K562 (cell line): Measurements from ENCODE around the gene GXYLT2. TPM values are rescaled to one million over a fixed set of nuclear protein-coding genes. Genes with fewer than 3 reads are reported as not detected.

Experiments used
- ATAC-seq: fragments of 200-7000 bp; cut with Tn5 transposase; 3 replicates; pipeline ENCODE4 v1.9.1; 2020; ENCODE audit warnings: moderate library complexity
- Bru-seq: library from RNA; stranded (reverse); fragments of 400-500 nt; gene quantifications from one replicate; lab custom pipeline; 2021; lab: Mats Ljungman, UMichigan
- BruChase-seq, 2 experiments: library from RNA; stranded (reverse); fragments of 400-500 nt; gene quantifications; one replicate each; lab custom pipeline; 2021; lab: Mats Ljungman, UMichigan
- BruUV-seq: library from RNA; stranded (reverse); fragments of 400-500 nt; replicated peaks from 2 replicates; lab custom pipeline; 2021; lab: Mats Ljungman, UMichigan
- CTCF ChIA-PET: fragments of 300-600 bp; formaldehyde crosslinking; extraction: SDS; loops from one replicate; lab custom pipeline; 2021; ENCODE audit warnings: low intra/inter-chr PET ratio; lab: Yijun Ruan, JAX
- POLR2A ChIA-PET: fragments of 300-600, 350-650 bp; sonication (Branson Sonifier 250); formaldehyde crosslinking; extraction: SDS; loops from one replicate; lab custom pipeline; 2021; ENCODE audit warnings: antibody characterized with exemption, inconsistent platforms; lab: Yijun Ruan, JAX
- DNase-seq, 4 experiments: peaks; one replicate each; pipeline versions ENCODE4 v3.0.0 to v3.0.0-alpha.2; 2011 to 2018; ENCODE audit warnings: low spot score in 3 of 4, mixed read lengths in 3 of 4; ENCODE audit errors: extremely low read depth in 1 of 4
- FAIRE-seq: peaks from 2 replicates; lab custom pipeline; 2011; peaks lifted over from hg19 to GRCh38; lab: Jason Lieb, UNC
- H2AFZ ChIP-seq: 2 replicates; pipeline ENCODE4 v1.6.0; 2011; ENCODE audit warnings: low read depth, low read length, control low read depth, inconsistent platforms
- H3K27ac ChIP-seq: fragments of 200-600 bp; 3 replicates; pipeline ENCODE4 v1.8.0; 2011; ENCODE audit warnings: low read depth, mild to moderate bottlenecking, control low read depth, inconsistent platforms, low read length, moderate library complexity, mixed read lengths; ENCODE audit errors: extremely low read depth
- H3K27me3 ChIP-seq, 2 experiments: fragments of 300-600 bp in 1 of 2; 2 replicates in 1 of 2; 3 replicates in 1 of 2; pipeline versions ENCODE4 v1.6.0 to v1.8.0; 2011; ENCODE audit warnings: inconsistent platforms in 2 of 2, low read length in 2 of 2, mild to moderate bottlenecking in 1 of 2, mixed read lengths in 1 of 2, moderate library complexity in 1 of 2; ENCODE audit not compliant: control insufficient read depth in 2 of 2, insufficient read depth in 2 of 2
- H3K36me3 ChIP-seq: fragments of 300-600 bp; 3 replicates; pipeline ENCODE4 v1.8.0; 2011; ENCODE audit warnings: mild to moderate bottlenecking, low read length, inconsistent platforms; ENCODE audit not compliant: control insufficient read depth, insufficient read depth
- H3K4me1 ChIP-seq, 2 experiments: fragments of 200-600 bp in 1 of 2; replicated peaks in 1 of 2; 2 replicates in 1 of 2; 3 replicates in 1 of 2; pipeline versions ENCODE4 v1.5.1 to v1.8.0; 2011; ENCODE audit warnings: inconsistent platforms in 2 of 2, low read length in 2 of 2, mild to moderate bottlenecking in 1 of 2, mixed read lengths in 1 of 2, moderate library complexity in 1 of 2; ENCODE audit not compliant: control insufficient read depth in 2 of 2, insufficient read depth in 2 of 2
- H3K4me2 ChIP-seq: 2 replicates; pipeline ENCODE4 v1.6.1; 2011; ENCODE audit warnings: low read length, control low read depth, inconsistent platforms, mixed read lengths; ENCODE audit not compliant: insufficient read depth
- H3K4me3 ChIP-seq: fragments of 200-600 bp; sonication (generic), shearing (Covaris generic); 2 replicates; pipeline ENCODE4 v1.5.1; 2016; ENCODE audit warnings: control low read depth, inconsistent platforms
- H3K79me2 ChIP-seq: fragments of 200-600 bp; 3 replicates; pipeline ENCODE4 v1.8.0; 2011; ENCODE audit warnings: low read length, inconsistent platforms; ENCODE audit not compliant: control insufficient read depth, insufficient read depth
- H3K9ac ChIP-seq, 2 experiments: 2 replicates each; pipeline versions ENCODE4 v1.6.0 to v1.6.1; 2011; ENCODE audit warnings: low read depth in 2 of 2, low read length in 2 of 2, control low read depth in 1 of 2, inconsistent platforms in 1 of 2, mild to moderate bottlenecking in 1 of 2, mixed read lengths in 1 of 2; ENCODE audit not compliant: insufficient read depth in 1 of 2
- H3K9me1 ChIP-seq: one replicate; pipeline ENCODE4 v1.6.0; 2011; ENCODE audit warnings: inconsistent platforms, mild to moderate bottlenecking, low read length, moderate library complexity; ENCODE audit not compliant: control insufficient read depth, insufficient read depth
- H3K9me3 ChIP-seq: replicated peaks from 2 replicates; pipeline ENCODE4 v1.5.1; 2011; ENCODE audit warnings: low read depth, low read length, inconsistent platforms; ENCODE audit not compliant: control insufficient read depth, insufficient read depth
- H4K20me1 ChIP-seq: replicated peaks from 2 replicates; pipeline ENCODE4 v1.6.1; 2011; ENCODE audit warnings: low read length, inconsistent platforms, mixed read lengths; ENCODE audit not compliant: control insufficient read depth, insufficient read depth
- ATF1 ChIP-seq, 2 experiments: fragments of 450-650 bp in 1 of 2; IDR thresholded peaks; 2 replicates each; pipeline ENCODE4 v1.6.1; 2016; ENCODE audit warnings: missing compliant biosample characterization in 1 of 2, missing genetic modification characterization in 1 of 2
- HIVEP1 ChIP-seq: fragments of 250-450 bp; sonication (Bioruptor Pico); IDR thresholded peaks from 2 replicates; pipeline ENCODE4 v1.4.0; 2020; ENCODE audit warnings: mild to moderate bottlenecking
- KDM1A ChIP-seq, 2 experiments: fragments of 450-650 bp; IDR thresholded peaks; 2 replicates each; pipeline ENCODE4 v1.6.1; 2016; ENCODE audit warnings: mild to moderate bottlenecking in 2 of 2
- MNT ChIP-seq, 2 experiments: fragments of 450-650 bp; conservative IDR thresholded peaks; 2 replicates each; pipeline ENCODE4 v1.6.1; 2017; ENCODE audit warnings: mild to moderate bottlenecking in 2 of 2, moderate library complexity in 2 of 2
- NKRF ChIP-seq: fragments of 450-650 bp; IDR thresholded peaks from 2 replicates; pipeline ENCODE4 v1.6.1; 2016; ENCODE audit warnings: borderline replicate concordance
- USF1 ChIP-seq: sonication (generic); formaldehyde crosslinking; IDR thresholded peaks from 2 replicates; pipeline ENCODE4 v1.9.0; 2022; ENCODE audit warnings: mild to moderate bottlenecking, missing genetic modification reagents
- VEZF1 ChIP-seq: fragments of 200-800 bp; sonication (Bioruptor generic); IDR thresholded peaks from 2 replicates; pipeline ENCODE4 v1.6.1; 2017; ENCODE audit warnings: missing genetic modification characterization, missing compliant biosample characterization
- WGBS: fragments of 100-300 bp; shearing (Covaris generic); methylation state at CpG from one replicate; pipeline ENCODE4 v1.1.6; 2016; ENCODE audit warnings: low coverage, mixed read lengths; ENCODE audit not compliant: insufficient coverage; ENCODE audit errors: missing lambda C conversion rate; 5-methylcytosine and 5-hydroxymethylcytosine counted together
- in situ Hi-C: fragments of 300-500 bp; cut with MboI; formaldehyde crosslinking; loops from 4 replicates; pipeline ENCODE4 v1.15.0; 2018; ENCODE audit warnings: inconsistent platforms, mixed read lengths
- intact Hi-C: fragments of 100-400 bp; cut with micrococcal nuclease; formaldehyde crosslinking; loops from 2 replicates; pipeline ENCODE4 v1.14.2; 2022
- long read RNA-seq, 3 experiments: library from polyadenylated mRNA in 2 of 3; library from RNA in 1 of 3; unstranded in 2 of 3; stranded (forward) in 1 of 3; transcript quantifications; one replicate each; pipeline ENCODE4 v2.0.0, GENCODE V29; 2019 to 2022
- polyA minus RNA-seq, 3 experiments: library from RNA; depleted of rRNA, polyadenylated mRNA; stranded (reverse); fragments of >200 nt; gene quantifications; 2 replicates each; pipeline ENCODE4 v1.2.3, GENCODE V29; 2011
- polyA plus RNA-seq, 8 experiments: library from polyadenylated mRNA; depleted of rRNA in 4 of 8; stranded (reverse) in 5 of 8; unstranded in 3 of 8; fragments of >200 nt; fragmentation: Nextera tagmentation in 2 of 8; fragmentation: Illumina TruSeq in 1 of 8; extraction: Ambion mirVana in 2 of 8; extraction: Trizol in 1 of 8; gene quantifications; 2 replicates each; pipeline versions ENCODE4 v1.2.1 to v1.2.3, GENCODE V29; 2011 to 2014; ENCODE audit warnings: inconsistent platforms in 1 of 8, missing spikeins in 1 of 8
- total RNA-seq, 7 experiments: library from RNA; depleted of rRNA in 6 of 7; stranded (reverse); fragments of >200 nt in 6 of 7; fragmentation: Illumina TruSeq in 2 of 7; extraction: Trizol in 2 of 7; gene quantifications; 2 replicates each; pipeline versions ENCODE4 v1.2.1 to v1.2.3, GENCODE V29; 2011 to 2021; ENCODE audit warnings: low replicate concordance in 1 of 7

The GXYLT2 gene
- 1.6 and 2.1 TPM in 2 replicates for total RNA-seq (2011; cell fraction: chromatin; rRNA removed; ENCODE audit: low replicate concordance)
- 0.92 and 1.0 TPM in 2 replicates for total RNA-seq (2011; cell fraction: nucleolus; rRNA removed)
- 2.0 and 4.3 TPM in 2 replicates for total RNA-seq (2011; cell fraction: nucleoplasm; rRNA removed)
- total RNA-seq (2014; rRNA removed) (3.1 and 4.8 TPM in 2 replicates), total RNA-seq (2014; rRNA removed; fragmentation: Illumina TruSeq; extraction: Trizol) (5.7 and 6.0 TPM in 2 replicates), total RNA-seq (2015; rRNA removed; fragmentation: Illumina TruSeq; extraction: Trizol) (4.1 and 4.9 TPM in 2 replicates), total RNA-seq (2021) (4.7 and 5.8 TPM in 2 replicates), polyA plus RNA-seq (2011; rRNA removed) (1.9 and 2.5 TPM in 2 replicates), polyA plus RNA-seq (2014; fragmentation: Illumina TruSeq; extraction: Trizol) (3.1 and 3.3 TPM in 2 replicates), polyA plus RNA-seq (2014; fragmentation: Nextera tagmentation; extraction: Ambion mirVana) (1 to 10 TPM in 1 of 2 experiments, under 1 TPM in 1; 0.71 to 1.4 TPM), polyA plus RNA-seq (2014; rRNA removed) (2.6 and 4.0 TPM in 2 replicates), polyA minus RNA-seq (2011; rRNA and poly(A)+ RNA removed) (1.5 and 3.4 TPM in 2 replicates), Bru-seq, nascent RNA (percentile 49 among the genes with signal in this experiment), BruChase-seq, experiment 1, labeled RNA remaining after a 2-hour chase (percentile 47 among the genes with signal in this experiment), BruChase-seq, experiment 2, labeled RNA remaining after a 6-hour chase (percentile 45 among the genes with signal in this experiment)
- polyA plus RNA-seq (2011; cell fraction: cytosol; rRNA removed), result 0.92 and 2.9 TPM in 2 replicates
- 0.74 and 1.7 TPM in 2 replicates for polyA plus RNA-seq (2011; cell fraction: nucleus; rRNA removed)
- 2.9 and 3.0 TPM in 2 replicates for polyA plus RNA-seq (2012)
- 1.0 and 1.3 TPM in 2 replicates for polyA minus RNA-seq (2011; cell fraction: cytosol; rRNA and poly(A)+ RNA removed)
- 0.54 and 1.7 TPM in 2 replicates for polyA minus RNA-seq (2011; cell fraction: nucleus; rRNA and poly(A)+ RNA removed)
- long read RNA-seq, experiment 1, partial matches to known transcripts, result 4 of 9 reads
- long read RNA-seq, experiment 1, other reads (novel, unspliced or antisense), result 3 of 9 reads
- long read RNA-seq, experiment 2, partial matches to known transcripts, result 0 of 5 reads
- long read RNA-seq, experiment 2, other reads (novel, unspliced or antisense), result 3 of 5 reads
- long read RNA-seq, experiment 3, result 0 reads

GRCh38 chr3:72887705-72888545, at the start of gene GXYLT2:
Gene GXYLT2, plus strand, starts transcription at chr3:72888046. Its CDS starts 188 bp downstream, at chr3:72888234.
- POLR2A ChIA-PET, result interaction anchor here (0.6 to 3.0 kb wide), 3 partner anchors 10 to 41 kb away, joined by 3 to 13 read pairs (median 3); no protein-coding TSS in a partner anchor
- H4K20me1 ChIP-seq, result no peaks in the 10 kb centered on the region
- H3K27ac ChIP-seq, result peak within 1 kb of the TSS; percentile 52; the same call in 2 of the 3 replicates
- H2AFZ ChIP-seq, result peak within 1 kb of the TSS; percentile 99
- BruUV-seq, result no TSS peak
- peak within 1 kb of the TSS; percentile 48 for H3K4me3 ChIP-seq
- peak within 1 kb of the TSS; percentile 67 to 89 for H3K9ac ChIP-seq
- peak; percentile 62 to 76 (median 64) for DNase-seq
- no peaks in the 10 kb centered on the region for H3K9me3 ChIP-seq
- peaks cover 4 to 25% of the 10 kb centered on the region in 2 experiments; a peak in 3 of 5 replicates for H3K4me1 ChIP-seq
- CTCF ChIA-PET, result interaction anchor here (0.5 kb wide), 1 partner anchor 963 kb away, joined by 3 read pairs; no protein-coding TSS in a partner anchor
- intact Hi-C loops, result loop anchor here (5.0 kb wide), 3 partner anchors 41 to 109 kb away; partner anchors contain the start of genes PPP4R2 and SHQ1
- 0% methylated on average over 23 of the region's 96 CpGs for WGBS
- peak within 1 kb of the TSS; percentile 96 for H3K4me2 ChIP-seq
- ATAC-seq, result peak; percentile 85
- in situ Hi-C loops, result no loop called here
- H3K79me2 ChIP-seq, result no peaks in the 10 kb centered on the region
- no peaks in the 10 kb centered on the region for H3K36me3 ChIP-seq
- no peaks in the 10 kb centered on the region for H3K9me1 ChIP-seq
- peak; percentile 75 for FAIRE-seq
- H3K27me3 ChIP-seq, result no peaks in the 10 kb centered on the region
- TF ChIP-seq VEZF1 (CRISPR knock-in tag) (peak; percentile 70), MNT (conservative IDR thresholded peaks at IDR 0.05) (peak; percentile 31 to 55; a peak in 3 of 4 replicates), ATF1 (CRISPR knock-in tag; IDR thresholded peaks at IDR 0.05) (no peak), ATF1 (tag; IDR thresholded peaks at IDR 0.05) (0 out of 2 replicates have a peak, but pooled peaks have one; percentile 22), USF1 (CRISPR knock-in tag) (no peak), NKRF (0 out of 2 replicates have a peak, but pooled peaks have one; percentile 24), HIVEP1 (CRISPR knock-in tag) (no peak), KDM1A (IDR thresholded peaks at IDR 0.05) (peak in 1 of 2 experiments; percentile 38; a peak in 2 of 4 replicates)
